CD4-positive, alpha-beta T cell (primary cell): ENCODE data around the gene ASB18. TPM values are rescaled to one million over a fixed set of nuclear protein-coding genes. Genes with fewer than 3 reads are reported as not detected.

Experiments used
- ATAC-seq: fragments of 200-7000 bp; cut with Tn5 transposase; one replicate; pipeline ENCODE4 v1.10.0; 2022; ENCODE audit warnings: mild to moderate bottlenecking; ENCODE audit not compliant: poor library complexity
- CTCF ChIA-PET: fragments of 350-600 bp; sonication (Branson Sonifier 250); formaldehyde crosslinking; loops from one replicate; lab custom pipeline; 2021; ENCODE audit warnings: antibody characterized with exemption, inconsistent platforms; lab: Charles Lee
- POLR2A ChIA-PET: fragments of 350-600 bp; sonication (Branson Sonifier 250); formaldehyde crosslinking; loops from one replicate; lab custom pipeline; 2021; ENCODE audit warnings: antibody characterized with exemption, inconsistent platforms; lab: Charles Lee
- DNase-seq, 14 experiments: peaks; one replicate each; pipeline ENCODE4 v3.0.0-alpha.2; 2013 to 2020; ENCODE audit warnings: mixed read lengths in 2 of 14
- H3K27ac ChIP-seq, 2 donors: one replicate each; pipeline versions ENCODE4 v1.5.1 to v1.7.0; 2013; ENCODE audit warnings: low read length in 2 of 2, low read depth in 1 of 2, mild to moderate bottlenecking in 1 of 2
- H3K27me3 ChIP-seq, 2 experiments: 1 replicate in 1 of 2; 2 replicates in 1 of 2; pipeline versions ENCODE4 v1.6.1 to v1.7.0; 2013; ENCODE audit warnings: low read length in 2 of 2, control low read depth in 1 of 2, mild to moderate bottlenecking in 1 of 2, moderate library complexity in 1 of 2; ENCODE audit not compliant: insufficient read depth in 2 of 2, control insufficient read depth in 1 of 2
- H3K36me3 ChIP-seq: one replicate; pipeline ENCODE4 v1.6.1; 2013; ENCODE audit warnings: low read length, control low read depth; ENCODE audit not compliant: insufficient read depth
- H3K4me1 ChIP-seq: one replicate; pipeline ENCODE4 v1.6.1; 2013; ENCODE audit warnings: low read length, control low read depth; ENCODE audit not compliant: insufficient read depth
- H3K4me3 ChIP-seq: one replicate; pipeline ENCODE4 v1.5.1; 2013; ENCODE audit warnings: mild to moderate bottlenecking, low read length, moderate library complexity
- H3K9me3 ChIP-seq, 2 experiments: 1 replicate in 1 of 2; 2 replicates in 1 of 2; pipeline versions ENCODE4 v1.6.1 to v1.7.0; 2013; ENCODE audit warnings: low read length in 2 of 2, mild to moderate bottlenecking in 2 of 2, control low read depth in 1 of 2, moderate library complexity in 1 of 2; ENCODE audit not compliant: control insufficient read depth in 1 of 2, insufficient read depth in 1 of 2
- H3K27ac Mint-ChIP-seq: one replicate; pipeline ENCODE4 v1.8.0; 2020; ENCODE audit warnings: mixed read lengths
- H3K27me3 Mint-ChIP-seq: one replicate; pipeline ENCODE4 v1.8.0; 2021; ENCODE audit warnings: mixed read lengths
- H3K36me3 Mint-ChIP-seq: one replicate; pipeline ENCODE4 v1.8.0; 2021; ENCODE audit warnings: low read depth, mixed read lengths
- H3K4me1 Mint-ChIP-seq: one replicate; pipeline ENCODE4 v1.8.0; 2021; ENCODE audit warnings: low read depth, mixed read lengths
- H3K4me3 Mint-ChIP-seq: one replicate; pipeline ENCODE4 v1.8.0; 2020; ENCODE audit warnings: mild to moderate bottlenecking, mixed read lengths
- H3K9me3 Mint-ChIP-seq: one replicate; pipeline ENCODE4 v1.8.0; 2020; ENCODE audit warnings: mixed read lengths
- intact Hi-C, 2 experiments: fragments of 100-400 bp; cut with DNase I in 1 of 2; cut with micrococcal nuclease in 1 of 2; formaldehyde crosslinking; loops; one replicate each; pipeline versions ENCODE4 v1.15.1 to v1.9.0; 2023 to 2025; cut with DNase I, micrococcal nuclease
- total RNA-seq, 174 experiments: library from RNA in 2 of 174; stranded (reverse) in 2 of 174; gene quantifications; one replicate each; pipeline ENCODE4 v1.2.3 and lab custom pipeline; 2021 to 2026
- TF ChIP-seq, protein P1 (sequence below): fragments of 200-600 bp; IDR thresholded peaks from one replicate; pipeline ENCODE4 v1.8.0; 2022; ENCODE audit warnings: antibody characterized with exemption, mild to moderate bottlenecking

ASB18 gene
- total RNA-seq, 2 experiments from 2014 or later, result not detected

DNA sequence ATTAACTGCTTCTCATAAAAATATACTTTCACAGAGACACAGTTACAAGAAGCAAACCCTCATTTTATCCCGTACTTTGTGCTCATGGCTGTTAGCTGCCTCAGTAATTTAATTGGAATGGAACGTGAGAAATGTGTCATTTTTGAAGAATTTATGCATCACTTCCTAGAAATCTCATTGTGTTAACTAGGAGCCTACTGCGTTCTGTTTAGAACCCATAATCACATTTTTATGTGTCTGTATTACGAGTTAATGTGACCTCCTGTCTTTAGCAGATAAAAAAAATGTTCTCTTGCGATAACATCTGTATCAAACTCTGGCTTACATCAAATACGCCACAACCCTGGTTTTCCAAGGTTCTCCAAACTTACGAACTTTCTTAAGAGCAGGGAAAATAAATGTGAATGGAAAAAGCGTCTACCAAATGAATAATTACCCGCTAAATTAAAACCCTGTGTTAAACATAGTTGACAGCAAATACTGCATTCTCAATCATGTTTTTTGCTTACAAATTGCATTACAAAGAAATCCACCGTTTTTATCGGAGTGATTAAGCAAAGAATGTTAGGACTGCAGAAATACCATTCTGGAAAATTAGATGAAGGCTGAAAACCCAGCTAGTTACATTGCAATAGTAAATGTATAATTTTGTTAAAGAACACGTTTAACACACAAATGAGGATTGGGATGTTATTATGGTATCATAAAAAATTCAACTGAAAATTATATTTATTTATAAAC lies 84.0 kb downstream of the ASB18 start:
- ChIA-PET CTCF (interaction anchor here (2.4 kb wide), 1 partner anchor 401 kb away, joined by 6 read pairs; no protein-coding TSS in a partner anchor), POLR2A (no interaction called here)
- H3K9me3 ChIP-seq, result peaks cover 0 to 36% of the 10 kb centered on the region in 2 experiments
- no peaks in the 10 kb centered on the region for H3K36me3 ChIP-seq
- intact Hi-C loops, result loop anchor here (2.0 kb wide), 2 partner anchors 401 to 413 kb away; no protein-coding TSS in a partner anchor
- no peak overlapping the region for H3K27ac ChIP-seq
- no peaks in the 10 kb centered on the region for H3K36me3 Mint-ChIP-seq
- H3K4me3 Mint-ChIP-seq, result no peak overlapping the region
- no peak for DNase-seq
- TF ChIP-seq, protein P1, sequence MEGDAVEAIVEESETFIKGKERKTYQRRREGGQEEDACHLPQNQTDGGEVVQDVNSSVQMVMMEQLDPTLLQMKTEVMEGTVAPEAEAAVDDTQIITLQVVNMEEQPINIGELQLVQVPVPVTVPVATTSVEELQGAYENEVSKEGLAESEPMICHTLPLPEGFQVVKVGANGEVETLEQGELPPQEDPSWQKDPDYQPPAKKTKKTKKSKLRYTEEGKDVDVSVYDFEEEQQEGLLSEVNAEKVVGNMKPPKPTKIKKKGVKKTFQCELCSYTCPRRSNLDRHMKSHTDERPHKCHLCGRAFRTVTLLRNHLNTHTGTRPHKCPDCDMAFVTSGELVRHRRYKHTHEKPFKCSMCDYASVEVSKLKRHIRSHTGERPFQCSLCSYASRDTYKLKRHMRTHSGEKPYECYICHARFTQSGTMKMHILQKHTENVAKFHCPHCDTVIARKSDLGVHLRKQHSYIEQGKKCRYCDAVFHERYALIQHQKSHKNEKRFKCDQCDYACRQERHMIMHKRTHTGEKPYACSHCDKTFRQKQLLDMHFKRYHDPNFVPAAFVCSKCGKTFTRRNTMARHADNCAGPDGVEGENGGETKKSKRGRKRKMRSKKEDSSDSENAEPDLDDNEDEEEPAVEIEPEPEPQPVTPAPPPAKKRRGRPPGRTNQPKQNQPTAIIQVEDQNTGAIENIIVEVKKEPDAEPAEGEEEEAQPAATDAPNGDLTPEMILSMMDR, result no peak
- H3K27ac Mint-ChIP-seq, result no peak overlapping the region
- H3K4me1 ChIP-seq, result peaks cover 17% of the 10 kb centered on the region
- H3K4me1 Mint-ChIP-seq, result peaks cover 12% of the 10 kb centered on the region
- H3K27me3 Mint-ChIP-seq, result peaks cover 90% of the 10 kb centered on the region
- peaks cover 56 to 88% of the 10 kb centered on the region in 2 experiments for H3K27me3 ChIP-seq
- no peaks in the 10 kb centered on the region for H3K9me3 Mint-ChIP-seq
- no peak for ATAC-seq
- no peak overlapping the region for H3K4me3 ChIP-seq

DNA sequence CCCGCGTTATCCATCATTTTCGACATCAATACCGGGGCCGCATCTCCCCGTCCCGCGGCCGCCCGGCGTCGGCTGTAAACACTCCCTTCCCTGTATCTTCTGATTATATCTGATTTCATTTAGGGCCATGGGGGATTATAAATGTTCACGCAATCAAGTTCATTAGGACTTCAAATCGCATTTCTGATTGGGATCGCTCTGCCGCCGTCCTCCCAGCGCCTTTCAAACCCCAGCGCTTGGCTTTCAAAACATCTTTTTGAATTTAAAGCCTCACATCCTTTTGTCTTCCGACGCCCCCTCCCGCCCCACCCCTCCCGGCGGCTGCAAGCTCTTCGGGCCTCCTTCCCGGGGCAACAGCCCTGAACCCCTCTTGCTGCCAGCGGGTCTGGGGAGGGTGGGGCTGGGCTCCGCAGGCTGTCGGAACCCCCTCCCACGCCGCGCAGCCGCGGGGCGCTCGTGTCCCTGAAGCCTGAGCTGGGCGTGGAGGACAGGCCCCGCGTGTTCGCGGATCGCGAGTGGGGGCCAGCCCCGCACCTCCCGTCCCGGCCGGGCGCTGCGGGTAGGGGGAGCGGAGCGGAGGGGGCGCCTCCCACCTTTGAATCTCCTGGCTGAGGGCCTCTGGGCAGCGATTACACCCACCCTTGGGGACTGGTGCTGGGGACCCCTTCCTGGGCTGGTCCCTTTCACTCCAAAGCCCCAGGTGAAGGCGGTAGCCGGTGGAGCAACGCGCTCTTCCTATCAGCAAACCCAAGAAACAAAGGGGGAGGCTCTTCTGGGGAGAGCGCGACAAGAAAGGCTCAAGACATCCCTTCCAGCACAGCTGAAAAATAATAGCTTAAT lies 84.8 kb downstream of the ASB18 start:
- Histone ChIP-seq H3K27ac (no peak overlapping the region), H3K9me3 (peaks cover 0 to 29% of the 10 kb centered on the region in 2 experiments), H3K27me3 (peaks cover 54 to 88% of the 10 kb centered on the region in 2 experiments), H3K4me3 (no peak overlapping the region), H3K4me1 (peaks cover 17% of the 10 kb centered on the region), H3K36me3 (no peaks in the 10 kb centered on the region)
- no peak overlapping the region for H3K27ac Mint-ChIP-seq
- H3K27me3 Mint-ChIP-seq, result peaks cover 90% of the 10 kb centered on the region
- CTCF ChIA-PET, result interaction anchor here (2.4 kb wide), 1 partner anchor 400 kb away, joined by 6 read pairs; no protein-coding TSS in a partner anchor
- ATAC-seq (no peak), DNase-seq (no peak)
- H3K4me3 Mint-ChIP-seq, result no peak overlapping the region
- TF ChIP-seq, protein P1, result no peak
- no peaks in the 10 kb centered on the region for H3K36me3 Mint-ChIP-seq
- intact Hi-C loops, result loop anchor here (2.0 to 5.0 kb wide), 3 partner anchors 401 to 413 kb away; no protein-coding TSS in a partner anchor
- POLR2A ChIA-PET, result no interaction called here
- H3K9me3 Mint-ChIP-seq, result no peaks in the 10 kb centered on the region
- peaks cover 12% of the 10 kb centered on the region for H3K4me1 Mint-ChIP-seq

DNA sequence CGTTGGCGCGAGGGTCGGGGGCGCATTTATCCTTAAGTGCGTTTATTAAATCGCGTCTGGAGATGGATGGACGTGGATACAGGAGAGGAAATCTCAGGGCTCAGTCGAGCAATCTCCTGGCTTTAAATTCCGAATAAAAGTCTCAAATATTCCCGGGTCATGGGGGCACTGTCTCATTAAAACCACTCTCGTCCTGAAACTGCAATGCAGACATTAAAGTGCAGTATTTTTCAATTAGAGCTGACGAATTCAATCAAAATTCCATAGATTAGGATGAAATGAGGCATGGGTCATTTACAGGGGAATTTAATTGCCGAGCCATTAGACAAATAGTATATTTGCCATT lies 85.3 kb downstream of the ASB18 start:
- no peak for DNase-seq
- Mint-ChIP-seq H3K9me3 (no peaks in the 10 kb centered on the region), H3K27ac (no peak overlapping the region), H3K4me3 (no peak overlapping the region), H3K36me3 (no peaks in the 10 kb centered on the region), H3K27me3 (peaks cover 92% of the 10 kb centered on the region), H3K4me1 (peaks cover 12% of the 10 kb centered on the region)
- CTCF ChIA-PET, result no interaction called here
- intact Hi-C loops, result loop anchor here in 1 of 2 experiments (5.0 kb wide), 1 partner anchor 412 kb away; no protein-coding TSS in a partner anchor
- POLR2A ChIA-PET, result no interaction called here
- Histone ChIP-seq H3K4me3 (no peak overlapping the region), H3K27me3 (peaks cover 55 to 94% of the 10 kb centered on the region in 2 experiments), H3K9me3 (peaks cover 0 to 29% of the 10 kb centered on the region in 2 experiments), H3K36me3 (no peaks in the 10 kb centered on the region), H3K27ac (no peak overlapping the region), H3K4me1 (peaks cover 17% of the 10 kb centered on the region)
- ATAC-seq, result no peak
- TF ChIP-seq, protein P1, result no peak
